ENCODE results near the gene OTUD3.

OTUD3 gene

DNA sequence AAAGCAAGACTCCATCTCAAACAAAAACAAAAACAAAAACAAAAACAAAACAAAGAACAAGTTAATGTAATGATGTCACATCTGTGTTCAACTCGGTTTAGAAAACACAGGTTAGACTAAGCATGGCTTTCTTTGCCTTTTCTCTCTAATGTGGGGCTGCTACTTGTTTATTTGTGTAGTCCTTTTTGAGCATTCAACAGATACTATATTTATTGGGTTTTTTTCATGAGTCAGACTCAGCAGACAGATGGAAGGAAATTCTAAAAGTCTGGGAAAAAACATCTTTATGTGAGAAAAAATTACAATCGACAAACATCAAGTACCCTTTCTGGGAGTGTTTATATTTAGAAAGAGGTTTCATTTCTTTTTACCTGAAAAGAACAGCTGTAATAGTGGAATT, 22.3 kb upstream of the OTUD3 start:
- no peaks in the 10 kb centered on the region for H3F3A ChIP-seq (ENCODE audit: control insufficient read depth, insufficient read depth)
- H3K9me2 ChIP-seq (replicated peaks; ENCODE audit: control insufficient read depth, low read length), result no peaks in the 10 kb centered on the region
- no peaks in the 10 kb centered on the region for H3K9me3 ChIP-seq (ENCODE audit: control insufficient read depth, insufficient read depth, low read length)
- H3K4me2 ChIP-seq (ENCODE audit: low read length), result no peak overlapping the region
- no peaks in the 10 kb centered on the region for H4K20me1 ChIP-seq (ENCODE audit: control insufficient read depth, insufficient read depth, low read depth, low read length)
- no peak overlapping the region for H3K27ac ChIP-seq (ENCODE audit: low read depth, low read length)
- peaks cover 4% of the 10 kb centered on the region; the same call in 1 of the 2 replicates for H3K27me3 ChIP-seq (ENCODE audit: control insufficient read depth, low read length)
- H3K4me3 ChIP-seq (ENCODE audit: low read length), result no peak overlapping the region
- TF ChIP-seq CTCF (IDR thresholded peaks at IDR 0.05; ENCODE audit: low read depth, low read length, poor library complexity, severe bottlenecking), result no peak
- no peak for TF ChIP-seq EZH2phosphoT487 (IDR thresholded peaks at IDR 0.05; ENCODE audit: borderline replicate concordance, low read length)
- no peaks in the 10 kb centered on the region for H3K79me2 ChIP-seq (ENCODE audit: control insufficient read depth, low read length)
- no peaks in the 10 kb centered on the region for H3K36me3 ChIP-seq (ENCODE audit: control insufficient read depth, low read length)
- no peaks in the 10 kb centered on the region for H3K4me1 ChIP-seq (ENCODE audit: control insufficient read depth, low read length)

GRCh38 chr1:19860418-19860817, 21.8 kb upstream of the OTUD3 start:
- Histone ChIP-seq H3K9me2 (replicated peaks; ENCODE audit: control insufficient read depth, low read length) (no peaks in the 10 kb centered on the region), H3F3A (ENCODE audit: control insufficient read depth, insufficient read depth) (no peaks in the 10 kb centered on the region), H3K4me2 (ENCODE audit: low read length) (no peak overlapping the region), H3K9me3 (ENCODE audit: control insufficient read depth, insufficient read depth, low read length) (no peaks in the 10 kb centered on the region), H3K4me1 (ENCODE audit: control insufficient read depth, low read length) (no peaks in the 10 kb centered on the region), H4K20me1 (ENCODE audit: control insufficient read depth, insufficient read depth, low read depth, low read length) (no peaks in the 10 kb centered on the region), H3K36me3 (ENCODE audit: control insufficient read depth, low read length) (no peaks in the 10 kb centered on the region), H3K4me3 (ENCODE audit: low read length) (no peak overlapping the region), H3K79me2 (ENCODE audit: control insufficient read depth, low read length) (no peaks in the 10 kb centered on the region), H3K27me3 (ENCODE audit: control insufficient read depth, low read length) (peaks cover 4% of the 10 kb centered on the region; the same call in 1 of the 2 replicates), H3K27ac (ENCODE audit: low read depth, low read length) (no peak overlapping the region)
- TF ChIP-seq EZH2phosphoT487 (IDR thresholded peaks at IDR 0.05; ENCODE audit: borderline replicate concordance, low read length) (no peak), CTCF (IDR thresholded peaks at IDR 0.05; ENCODE audit: low read depth, low read length, poor library complexity, severe bottlenecking) (no peak)

- no peak for TF ChIP-seq EZH2phosphoT487 (IDR thresholded peaks at IDR 0.05; ENCODE audit: borderline replicate concordance, low read length)
- TF ChIP-seq CTCF (IDR thresholded peaks at IDR 0.05; ENCODE audit: low read depth, low read length, poor library complexity, severe bottlenecking), result no peak
- H3K27ac ChIP-seq (ENCODE audit: low read depth, low read length), result no peak overlapping the region
- H3K9me3 ChIP-seq (ENCODE audit: control insufficient read depth, insufficient read depth, low read length), result no peaks in the 10 kb centered on the region
- H3K4me2 ChIP-seq (ENCODE audit: low read length), result no peak overlapping the region
- no peaks in the 10 kb centered on the region for H3K36me3 ChIP-seq (ENCODE audit: control insufficient read depth, low read length)
- H3K79me2 ChIP-seq (ENCODE audit: control insufficient read depth, low read length), result no peaks in the 10 kb centered on the region
- no peak overlapping the region for H3K4me3 ChIP-seq (ENCODE audit: low read length)
- H3K4me1 ChIP-seq (ENCODE audit: control insufficient read depth, low read length), result no peaks in the 10 kb centered on the region
- no peaks in the 10 kb centered on the region for H3F3A ChIP-seq (ENCODE audit: control insufficient read depth, insufficient read depth)
- peaks cover 4% of the 10 kb centered on the region; the same call in 1 of the 2 replicates for H3K27me3 ChIP-seq (ENCODE audit: control insufficient read depth, low read length)
- no peaks in the 10 kb centered on the region for H4K20me1 ChIP-seq (ENCODE audit: control insufficient read depth, insufficient read depth, low read depth, low read length)
- no peaks in the 10 kb centered on the region for H3K9me2 ChIP-seq (replicated peaks; ENCODE audit: control insufficient read depth, low read length)
Observed at GRCh38 chr1:19861034-19861433, 21.2 kb upstream of the OTUD3 start.
